Retinal pigment epithelial cell (primary cell): ENCODE results near the gene CLDND1.

ENCODE experiments used
- DNase-seq: peaks from one replicate; pipeline ENCODE4 v3.0.0-alpha.2; 2010; ENCODE audit warnings: low read depth
- H3K4me3 ChIP-seq: 2 replicates; pipeline ENCODE4 v1.5.1; 2011; ENCODE audit warnings: mild to moderate bottlenecking, low read length, control low read depth, moderate library complexity
- TF ChIP-seq, protein P1 (sequence below): conservative IDR thresholded peaks from 2 replicates; pipeline ENCODE4 v1.5.1; 2011; ENCODE audit warnings: low read depth, low read length, control low read depth, inconsistent platforms

Gene CLDND1

GRCh38 chr3:98536456-98537017 is 13.8 kb upstream of the CLDND1 start:
- TF ChIP-seq, protein P1, sequence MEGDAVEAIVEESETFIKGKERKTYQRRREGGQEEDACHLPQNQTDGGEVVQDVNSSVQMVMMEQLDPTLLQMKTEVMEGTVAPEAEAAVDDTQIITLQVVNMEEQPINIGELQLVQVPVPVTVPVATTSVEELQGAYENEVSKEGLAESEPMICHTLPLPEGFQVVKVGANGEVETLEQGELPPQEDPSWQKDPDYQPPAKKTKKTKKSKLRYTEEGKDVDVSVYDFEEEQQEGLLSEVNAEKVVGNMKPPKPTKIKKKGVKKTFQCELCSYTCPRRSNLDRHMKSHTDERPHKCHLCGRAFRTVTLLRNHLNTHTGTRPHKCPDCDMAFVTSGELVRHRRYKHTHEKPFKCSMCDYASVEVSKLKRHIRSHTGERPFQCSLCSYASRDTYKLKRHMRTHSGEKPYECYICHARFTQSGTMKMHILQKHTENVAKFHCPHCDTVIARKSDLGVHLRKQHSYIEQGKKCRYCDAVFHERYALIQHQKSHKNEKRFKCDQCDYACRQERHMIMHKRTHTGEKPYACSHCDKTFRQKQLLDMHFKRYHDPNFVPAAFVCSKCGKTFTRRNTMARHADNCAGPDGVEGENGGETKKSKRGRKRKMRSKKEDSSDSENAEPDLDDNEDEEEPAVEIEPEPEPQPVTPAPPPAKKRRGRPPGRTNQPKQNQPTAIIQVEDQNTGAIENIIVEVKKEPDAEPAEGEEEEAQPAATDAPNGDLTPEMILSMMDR, result no peak
- H3K4me3 ChIP-seq, result no peak overlapping the region
- no peak for DNase-seq

DNA sequence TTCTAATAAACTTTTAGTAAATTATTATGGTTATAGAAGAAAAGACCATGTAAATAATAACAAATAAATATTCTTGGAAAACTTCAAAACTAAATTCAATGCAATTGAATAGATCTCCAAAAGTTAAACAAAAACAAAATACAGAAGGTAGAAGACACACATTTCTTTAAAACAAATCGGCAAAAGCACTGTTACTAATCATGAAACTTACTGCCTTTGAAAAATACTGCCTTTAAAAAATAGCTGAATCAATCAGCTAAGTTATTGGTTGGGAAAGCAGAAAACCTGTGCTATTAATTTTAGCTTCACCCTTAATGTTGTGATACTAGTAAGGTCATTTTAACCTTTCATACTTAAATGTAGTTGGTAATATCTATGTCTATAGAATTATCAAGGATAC is 12.0 kb upstream of the CLDND1 start:
- TF ChIP-seq, protein P1, result no peak
- no peak overlapping the region for H3K4me3 ChIP-seq
- no peak for DNase-seq

DNA sequence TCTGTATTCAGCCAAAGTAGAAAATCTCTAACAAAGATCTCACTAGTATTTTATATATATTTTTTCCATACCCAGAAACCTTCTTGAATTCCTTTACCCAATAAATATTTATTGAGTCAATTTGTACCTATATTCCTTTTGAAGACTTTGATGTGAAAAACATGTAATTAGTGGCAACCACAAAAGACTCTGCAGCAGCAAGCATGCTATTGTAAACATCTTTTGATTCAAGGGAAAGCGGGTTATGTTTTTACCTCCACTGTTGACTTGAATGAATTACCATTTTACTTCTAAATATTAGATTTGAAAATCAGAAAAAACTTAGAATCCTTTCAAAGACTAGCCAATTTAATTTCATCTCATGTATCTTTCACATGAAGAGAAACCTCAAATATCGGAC is 11.5 kb upstream of the CLDND1 start:
- no peak overlapping the region for H3K4me3 ChIP-seq
- no peak for DNase-seq
- TF ChIP-seq, protein P1, result no peak

- no peak overlapping the region for H3K4me3 ChIP-seq
- no peak for DNase-seq
- TF ChIP-seq, protein P1, result no peak
These were observed 10.2 kb upstream of the CLDND1 start for GRCh38 chr3:98532709-98533571.

GRCh38 chr3:98532275-98532637 is 9.6 kb upstream of the CLDND1 start:
- TF ChIP-seq, protein P1, result no peak
- no peak for DNase-seq
- no peak overlapping the region for H3K4me3 ChIP-seq

- no peak for DNase-seq
- TF ChIP-seq, protein P1, result no peak
- no peak within 1 kb of the TSS for H3K4me3 ChIP-seq
These were observed 9.0 kb upstream of the CLDND1 start, which contains the start of gene GPR15 for GRCh38 chr3:98531622-98532274. GPR15 (plus strand) TSS chr3:98531978; CDS start chr3:98532034, 56 bp downstream.
